HUES48 (cell line): ENCODE data around the gene HES1.

ENCODE experiments used
- H3K27ac ChIP-seq: one replicate; pipeline ENCODE4 v1.7.0; 2013; ENCODE audit warnings: low read depth, low read length, inconsistent platforms
- H3K27me3 ChIP-seq: 2 replicates; pipeline ENCODE4 v1.6.1; 2013; ENCODE audit warnings: mild to moderate bottlenecking, low read length; ENCODE audit not compliant: control insufficient read depth, insufficient read depth
- H3K36me3 ChIP-seq: 2 replicates; pipeline ENCODE4 v1.6.1; 2013; ENCODE audit warnings: low read length; ENCODE audit not compliant: control insufficient read depth, insufficient read depth
- H3K4me1 ChIP-seq: 2 replicates; pipeline ENCODE4 v1.6.1; 2013; ENCODE audit warnings: mild to moderate bottlenecking, low read length; ENCODE audit not compliant: control insufficient read depth, insufficient read depth
- H3K4me3 ChIP-seq: 2 replicates; pipeline ENCODE4 v1.5.1; 2013; ENCODE audit warnings: mild to moderate bottlenecking, low read depth, low read length
- H3K9ac ChIP-seq: 2 replicates; pipeline ENCODE4 v1.6.1; 2013; ENCODE audit warnings: mild to moderate bottlenecking, low read depth, low read length, moderate library complexity
- H3K9me3 ChIP-seq: 2 replicates; pipeline ENCODE4 v1.6.1; 2013; ENCODE audit warnings: low read length; ENCODE audit not compliant: control insufficient read depth, insufficient read depth

HES1 gene

GRCh38 chr3:194103505-194103904, 32.4 kb upstream of the HES1 start:
- 0 out of 2 replicates have a peak, but pooled peaks cover 2% of the 10 kb centered on the region for H3K4me1 ChIP-seq
- no peak overlapping the region for H3K27ac ChIP-seq

GRCh38 chr3:194103983-194104751, 31.8 kb upstream of the HES1 start:
- Histone ChIP-seq H3K4me1 (no peaks in the 10 kb centered on the region), H3K36me3 (no peaks in the 10 kb centered on the region), H3K4me3 (no peak overlapping the region), H3K27ac (no peak overlapping the region), H3K9me3 (no peaks in the 10 kb centered on the region), H3K27me3 (no peaks in the 10 kb centered on the region; the same call in 1 of the 2 replicates), H3K9ac (no peak overlapping the region)

More at GRCh38 chr3:194103505-194103904, 32.4 kb upstream of the HES1 start:
- no peaks in the 10 kb centered on the region; the same call in 1 of the 2 replicates for H3K27me3 ChIP-seq
- no peaks in the 10 kb centered on the region for H3K9me3 ChIP-seq
- no peak overlapping the region for H3K4me3 ChIP-seq
- no peaks in the 10 kb centered on the region for H3K36me3 ChIP-seq
- no peak overlapping the region for H3K9ac ChIP-seq

GRCh38 chr3:194105292-194105691, 30.7 kb upstream of the HES1 start:
- Histone ChIP-seq H3K27me3 (no peaks in the 10 kb centered on the region; the same call in 1 of the 2 replicates), H3K9ac (no peak overlapping the region), H3K4me3 (no peak overlapping the region), H3K4me1 (no peaks in the 10 kb centered on the region), H3K27ac (no peak overlapping the region), H3K36me3 (no peaks in the 10 kb centered on the region), H3K9me3 (no peaks in the 10 kb centered on the region)

GRCh38 chr3:194107107-194107506, 28.8 kb upstream of the HES1 start:
- Histone ChIP-seq H3K9ac (no peak overlapping the region), H3K4me3 (no peak overlapping the region), H3K27me3 (no peaks in the 10 kb centered on the region; the same call in 1 of the 2 replicates), H3K9me3 (no peaks in the 10 kb centered on the region), H3K36me3 (no peaks in the 10 kb centered on the region), H3K27ac (no peak overlapping the region), H3K4me1 (peaks cover under 1% of the 10 kb centered on the region; the same call in 1 of the 2 replicates)

GRCh38 chr3:194109192-194109863, 26.6 kb upstream of the HES1 start:
- H3K4me3 ChIP-seq = no peak overlapping the region
- H3K4me1 ChIP-seq = peaks cover 8% of the 10 kb centered on the region
- H3K36me3 ChIP-seq = no peaks in the 10 kb centered on the region
- H3K9me3 ChIP-seq = no peaks in the 10 kb centered on the region
- H3K9ac ChIP-seq = no peak overlapping the region
- H3K27ac ChIP-seq = no peak overlapping the region
- H3K27me3 ChIP-seq = no peaks in the 10 kb centered on the region; the same call in 1 of the 2 replicates

GRCh38 chr3:194110483-194110882, 25.5 kb upstream of the HES1 start:
- Histone ChIP-seq H3K4me3 (no peak overlapping the region), H3K9me3 (no peaks in the 10 kb centered on the region), H3K4me1 (peaks cover 8% of the 10 kb centered on the region)

GRCh38 chr3:194111336-194111735, 24.6 kb upstream of the HES1 start:
- Histone ChIP-seq H3K27ac (no peak overlapping the region), H3K4me1 (peaks cover 8% of the 10 kb centered on the region), H3K9me3 (no peaks in the 10 kb centered on the region), H3K4me3 (no peak overlapping the region), H3K9ac (no peak overlapping the region), H3K36me3 (no peaks in the 10 kb centered on the region), H3K27me3 (no peaks in the 10 kb centered on the region)

More at GRCh38 chr3:194110483-194110882, 25.5 kb upstream of the HES1 start:
- H3K27me3 ChIP-seq = no peaks in the 10 kb centered on the region; the same call in 1 of the 2 replicates
- no peak overlapping the region for H3K9ac ChIP-seq
- no peaks in the 10 kb centered on the region for H3K36me3 ChIP-seq
- no peak overlapping the region for H3K27ac ChIP-seq

GRCh38 chr3:194112120-194113106, 23.5 kb upstream of the HES1 start:
- H3K9ac ChIP-seq = no peak overlapping the region
- H3K27ac ChIP-seq = no peak overlapping the region
- no peaks in the 10 kb centered on the region for H3K9me3 ChIP-seq
- peaks cover 4% of the 10 kb centered on the region; the same call in 1 of the 2 replicates for H3K27me3 ChIP-seq
- H3K36me3 ChIP-seq = no peaks in the 10 kb centered on the region
- peaks cover 8% of the 10 kb centered on the region for H3K4me1 ChIP-seq
- no peak overlapping the region for H3K4me3 ChIP-seq

- H3K9ac ChIP-seq = no peak overlapping the region
These were observed 21.8 kb upstream of the HES1 start for GRCh38 chr3:194114123-194114522.

GRCh38 chr3:194117104-194117845, 18.7 kb upstream of the HES1 start:
- no peaks in the 10 kb centered on the region for H3K9me3 ChIP-seq
- H3K4me1 ChIP-seq = peaks cover 5% of the 10 kb centered on the region
- no peak overlapping the region for H3K4me3 ChIP-seq
- no peak overlapping the region for H3K27ac ChIP-seq
- no peaks in the 10 kb centered on the region for H3K36me3 ChIP-seq
- H3K9ac ChIP-seq = no peak overlapping the region; the same call in 1 of the 2 replicates
- peaks cover 4% of the 10 kb centered on the region for H3K27me3 ChIP-seq

More at GRCh38 chr3:194114123-194114522, 21.8 kb upstream of the HES1 start:
- no peaks in the 10 kb centered on the region for H3K36me3 ChIP-seq
- peaks cover 4% of the 10 kb centered on the region; the same call in 1 of the 2 replicates for H3K27me3 ChIP-seq
- H3K4me1 ChIP-seq = peaks cover 8% of the 10 kb centered on the region
- H3K4me3 ChIP-seq = no peak overlapping the region
- no peak overlapping the region for H3K27ac ChIP-seq
- no peaks in the 10 kb centered on the region for H3K9me3 ChIP-seq
